Aorta (tissue), 5 donors: ENCODE data around the gene DMPK. TPM values are rescaled to one million over a fixed set of nuclear protein-coding genes. Genes with fewer than 3 reads are reported as not detected.

Experiments used
- ATAC-seq: fragments of 200-7000 bp; cut with Tn5 transposase; one replicate; pipeline ENCODE4 v1.9.1; 2022; ENCODE audit warnings: moderate library complexity; ENCODE audit not compliant: low FRiP score
- DNase-seq, 2 donors: peaks; one replicate each; pipeline ENCODE4 v3.0.0-alpha.2; 2020
- H3K27ac ChIP-seq, 2 donors: one replicate each; pipeline ENCODE4 v1.5.1; 2013; ENCODE audit warnings: low read length in 2 of 2, mild to moderate bottlenecking in 2 of 2, moderate library complexity in 2 of 2, control low read depth in 1 of 2, inconsistent platforms in 1 of 2, low read depth in 1 of 2
- H3K27me3 ChIP-seq, 2 donors: one replicate each; pipeline ENCODE4 v1.6.1; 2013; ENCODE audit warnings: control low read depth in 1 of 2, low read length in 1 of 2, mild to moderate bottlenecking in 1 of 2, moderate library complexity in 1 of 2; ENCODE audit not compliant: insufficient read depth in 2 of 2, control insufficient read depth in 1 of 2
- H3K36me3 ChIP-seq, 2 donors: one replicate each; pipeline ENCODE4 v1.6.1; 2013; ENCODE audit warnings: control low read depth in 1 of 2, low read length in 1 of 2, mild to moderate bottlenecking in 1 of 2; ENCODE audit not compliant: insufficient read depth in 2 of 2, control insufficient read depth in 1 of 2
- H3K4me1 ChIP-seq, 2 donors: one replicate each; pipeline ENCODE4 v1.6.1; 2013; ENCODE audit warnings: low read length in 2 of 2, control low read depth in 1 of 2, mild to moderate bottlenecking in 1 of 2, moderate library complexity in 1 of 2; ENCODE audit not compliant: insufficient read depth in 2 of 2, control insufficient read depth in 1 of 2
- H3K4me3 ChIP-seq, 2 donors: one replicate each; pipeline ENCODE4 v1.5.1; 2013; ENCODE audit warnings: low read length in 2 of 2, control low read depth in 1 of 2, mild to moderate bottlenecking in 1 of 2
- H3K9me3 ChIP-seq: one replicate; pipeline ENCODE4 v1.6.1; 2013; ENCODE audit warnings: mild to moderate bottlenecking, low read length; ENCODE audit not compliant: control insufficient read depth
- whole genome bisulfite sequencing, 2 donors: extraction: QIAGEN DNeasy Blood & Tissue Kit; methylation state at CpG; one replicate each; pipeline ENCODE4 v1.1.7; 2013; 5-methylcytosine and 5-hydroxymethylcytosine counted together
- intact Hi-C, 2 donors: fragments of 100-400 bp; cut with DNase I; formaldehyde crosslinking; loops; one replicate each; pipeline versions ENCODE4 v1.14.2 to v1.15.0; 2022
- polyA plus RNA-seq, 2 donors: library from polyadenylated mRNA; stranded (reverse); fragments of 200-250 nt; gene quantifications; one replicate each; pipeline ENCODE4 v1.2.3, GENCODE V29; 2013
- total RNA-seq, 2 donors: library from RNA; stranded (reverse); fragmentation: NEBNext Ultra II Directional; extraction: Animal tissue kit (Norgen Biotek cat#: 25700); gene quantifications; one replicate each; pipeline ENCODE4 v1.2.1, GENCODE V29; 2021
- donor health status: healthy with polysubstance abuse.
- donor health status: Bipolar disorder and iron deficiency.
- donor health status: DM: no; HTN: no; CAD: no.
- donor health status: DM: no; HTN: no; CAD: no.
- donor health status: DM: yes; HTN: yes; CAD: no.

Gene DMPK
- total and polyA plus RNA-seq, 4 donors: 139 to 408 (median 185) TPM

DNA sequence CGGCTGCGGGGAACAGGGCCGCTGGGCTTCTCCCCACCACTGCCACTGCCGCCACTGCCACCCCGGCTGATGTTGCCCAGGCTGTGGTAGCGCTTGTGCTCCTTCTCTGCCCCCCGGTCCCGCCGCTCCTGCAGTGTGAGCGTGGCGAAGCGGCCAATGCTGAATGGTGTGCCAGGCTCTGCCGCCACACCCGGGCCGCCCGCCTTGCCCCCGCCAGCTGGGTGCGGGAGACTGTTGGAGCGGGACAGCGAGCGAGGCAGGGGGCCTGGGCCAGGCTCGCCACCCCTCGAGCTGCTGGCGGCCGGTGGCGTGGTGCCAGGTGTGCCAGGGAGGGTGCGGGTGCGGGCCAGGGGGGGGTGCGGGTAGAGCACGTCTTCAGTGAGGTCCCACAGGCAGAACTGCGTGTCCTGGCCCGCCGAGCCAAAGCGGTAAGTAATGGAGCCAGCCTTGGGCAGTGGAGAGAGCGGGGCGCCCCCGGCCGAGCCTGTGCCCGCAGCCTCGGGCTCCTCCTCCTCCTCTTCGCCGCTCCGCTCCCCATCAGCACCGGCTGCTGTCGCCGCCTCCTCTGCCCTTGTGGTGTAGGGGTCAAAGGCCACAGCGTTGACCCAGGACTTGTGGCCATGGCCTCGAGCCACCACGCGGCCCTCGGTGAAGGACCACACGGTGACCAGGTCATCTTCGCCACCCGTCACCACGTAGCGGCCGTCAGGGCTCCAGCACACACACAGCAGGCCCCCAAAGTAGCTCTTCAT is 3.7 kb upstream of the DMPK start:
- intact Hi-C loops: no loop called here
- no peak overlapping the region for H3K4me3 ChIP-seq
- H3K27ac ChIP-seq: peak overlapping the region in 1 of 2 donors; percentile 93
- ATAC-seq (no peak), DNase-seq (no peak)
- H3K9me3 ChIP-seq: no peaks in the 10 kb centered on the region
- H3K36me3 ChIP-seq: no peaks in the 10 kb centered on the region
- 87 to 88% methylated on average over 50 to 57 of the region's 57 CpGs for whole genome bisulfite sequencing, 2 donors
- H3K4me1 ChIP-seq: no peaks in the 10 kb centered on the region
- H3K27me3 ChIP-seq: no peaks in the 10 kb centered on the region

DNA sequence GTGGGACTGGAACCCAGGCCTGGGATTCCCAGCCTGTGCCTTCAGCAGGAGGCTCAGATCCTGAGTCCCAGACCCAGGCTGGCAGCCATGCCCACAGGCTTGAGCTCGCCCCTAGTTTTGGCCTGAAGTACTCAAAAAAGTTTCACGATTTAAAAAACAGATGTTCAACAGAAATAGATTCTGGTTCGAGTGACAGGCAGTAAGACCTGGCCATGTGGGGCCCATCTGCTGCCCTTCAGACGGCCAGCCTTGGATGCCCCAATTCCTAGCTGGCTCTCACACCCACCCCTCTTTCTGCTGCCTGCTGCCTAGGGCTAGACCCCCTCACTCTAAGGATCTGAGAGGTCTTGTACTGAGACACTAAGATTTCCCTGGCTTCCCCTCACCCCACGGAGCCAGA is 2.8 kb upstream of the DMPK start:
- Histone ChIP-seq H3K9me3 (no peaks in the 10 kb centered on the region), H3K4me3 (no peak overlapping the region), H3K36me3 (no peaks in the 10 kb centered on the region), H3K27me3 (no peaks in the 10 kb centered on the region), H3K4me1 (no peaks in the 10 kb centered on the region), H3K27ac (peak overlapping the region; percentile 91 to 93)
- no peak for DNase-seq
- intact Hi-C loops: no loop called here
- WGBS, 2 donors: 17 to 20% methylated on average over 5 of the region's 5 CpGs
- ATAC-seq: no peak

DNA sequence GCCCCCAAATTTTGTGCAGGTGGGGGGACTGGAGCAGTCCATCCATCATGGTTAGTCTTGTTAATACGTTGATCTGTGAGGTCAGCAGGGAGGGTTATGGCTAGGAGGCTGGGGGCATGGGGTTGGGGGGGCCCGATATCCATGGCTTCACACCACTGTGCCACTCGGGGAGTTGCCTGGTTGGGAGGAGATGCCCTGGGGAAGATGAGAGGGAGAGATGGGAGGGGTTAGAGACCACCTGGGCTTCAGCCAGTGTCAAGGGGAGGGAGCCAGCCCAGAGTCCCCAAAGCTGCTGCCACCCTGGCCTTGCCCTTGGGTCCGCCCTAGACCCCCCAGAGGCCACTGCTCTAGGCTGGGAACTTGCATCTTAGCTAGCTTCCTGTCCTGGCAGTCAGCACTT is 1.8 kb upstream of the DMPK start:
- Histone ChIP-seq H3K9me3 (no peaks in the 10 kb centered on the region), H3K4me1 (no peaks in the 10 kb centered on the region), H3K4me3 (no peak overlapping the region), H3K27ac (peak overlapping the region; percentile 91 to 93), H3K36me3 (no peaks in the 10 kb centered on the region), H3K27me3 (no peaks in the 10 kb centered on the region)
- intact Hi-C loops: no loop called here
- ATAC-seq (no peak), DNase-seq (no peak)
- 53% methylated on average over 4 of the region's 4 CpGs for WGBS, 2 donors

DNA sequence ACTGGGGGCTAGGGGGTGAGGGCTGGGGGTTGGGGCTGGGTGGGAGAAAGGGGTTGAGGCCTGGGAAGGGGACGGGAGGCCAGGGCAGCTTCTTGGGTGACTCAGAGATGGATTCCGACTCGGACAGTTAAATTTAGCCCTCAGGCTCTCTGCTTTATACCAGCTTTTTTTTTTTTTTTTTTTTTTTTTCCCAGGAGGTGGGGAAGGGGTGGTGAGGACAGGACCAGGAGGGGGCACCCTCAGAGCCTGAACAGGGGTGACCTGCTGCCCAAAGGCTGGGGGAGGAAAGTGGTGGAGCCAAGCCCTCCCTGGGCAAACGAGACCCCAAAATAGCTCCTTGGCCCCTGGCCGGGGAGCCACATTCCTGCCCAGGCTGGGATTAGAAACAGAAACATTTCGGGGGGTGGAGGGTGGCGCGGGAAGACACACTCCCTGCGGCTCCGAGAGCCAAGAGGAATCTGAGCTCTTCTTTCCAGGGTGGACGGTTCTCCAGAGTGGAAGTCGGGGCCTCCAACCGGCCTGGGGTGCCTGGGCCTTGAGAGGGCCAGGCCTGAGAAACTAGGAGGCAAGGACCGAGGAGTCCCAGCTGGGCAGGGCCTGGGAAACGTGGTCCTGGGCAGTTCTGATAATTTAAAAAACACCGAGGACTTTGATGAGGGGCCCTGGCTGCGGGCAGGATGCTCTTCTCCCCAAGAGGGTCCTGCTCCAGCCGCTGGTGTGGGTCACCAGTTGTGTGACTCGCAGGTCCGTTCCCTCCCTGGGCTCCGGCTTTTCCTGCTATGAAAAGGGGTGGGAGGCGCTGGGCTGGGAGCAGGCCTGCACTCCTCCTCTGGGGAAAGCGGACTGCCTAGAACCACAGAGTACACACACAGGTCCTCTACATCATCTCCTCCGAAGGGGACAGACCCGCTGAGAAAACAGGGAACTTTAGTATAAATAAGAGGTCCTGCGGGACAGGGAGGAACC is 813 bp upstream of the DMPK start:
- no peaks in the 10 kb centered on the region for H3K4me1 ChIP-seq
- intact Hi-C loops: loop anchor here in 1 of 2 donors (2.0 kb wide), 1 partner anchor 14 kb away; the partner anchor contains the start of gene SIX5
- H3K36me3 ChIP-seq: peaks cover 0 to 4% of the 10 kb centered on the region in 2 donors
- peak overlapping the region in 1 of 2 donors; percentile 62 for H3K4me3 ChIP-seq
- peak; percentile 85 to 92 for DNase-seq
- peak; percentile 73 for ATAC-seq
- H3K27ac ChIP-seq: peak overlapping the region; percentile 91 to 93
- no peaks in the 10 kb centered on the region for H3K9me3 ChIP-seq
- H3K27me3 ChIP-seq: no peaks in the 10 kb centered on the region
- WGBS, 2 donors: 3 to 9% methylated on average over 25 to 26 of the region's 26 CpGs

DNA sequence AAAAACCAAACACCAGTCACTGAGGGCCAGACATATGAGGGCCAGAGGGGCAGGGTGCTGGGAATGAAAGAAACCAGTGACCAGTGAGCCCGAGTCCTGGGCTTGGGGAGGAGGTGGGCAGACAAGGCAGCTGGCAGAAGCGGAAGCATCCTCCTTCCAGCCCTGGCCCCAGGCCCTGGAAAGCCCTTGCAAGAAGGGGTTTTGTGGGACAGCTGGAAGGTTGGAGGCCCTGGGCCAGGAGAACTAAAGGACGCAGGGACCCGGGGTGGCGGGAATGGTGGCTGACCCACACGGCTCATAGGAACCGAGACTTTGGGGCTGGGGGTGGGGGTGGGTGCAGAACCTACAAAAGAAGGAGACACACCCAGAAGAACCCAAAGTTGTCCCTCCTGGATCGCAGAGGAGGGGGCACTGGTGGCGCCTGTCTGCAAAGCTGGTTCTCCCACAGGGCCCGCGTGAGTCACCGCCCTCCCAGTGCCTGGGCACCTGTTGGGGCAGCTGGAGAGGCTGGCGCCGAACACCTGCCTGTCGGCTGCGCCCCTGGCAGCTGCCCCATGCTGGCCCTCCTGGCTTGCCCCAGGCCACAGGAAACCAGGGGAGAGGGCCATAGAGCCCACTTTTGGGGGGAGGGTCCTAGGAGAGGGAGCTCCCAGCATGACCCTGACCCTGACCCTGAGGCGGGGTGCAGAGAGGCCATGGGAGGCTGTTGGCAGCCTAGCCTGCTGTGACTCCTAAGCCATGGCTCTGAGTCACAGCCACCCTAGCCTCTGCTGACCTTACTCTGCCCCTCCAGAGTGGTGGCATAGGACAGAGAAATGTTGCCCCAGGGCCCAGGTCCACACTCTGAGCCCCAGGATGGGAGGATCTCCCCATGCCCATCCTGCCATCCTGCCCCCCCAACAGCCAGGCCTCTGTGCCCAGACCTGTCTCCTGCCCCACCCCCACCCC is 802 bp downstream of the DMPK start:
- Histone ChIP-seq H3K36me3 (peaks cover 0 to 18% of the 10 kb centered on the region in 2 donors), H3K4me3 (peak overlapping the region; percentile 62 to 76), H3K9me3 (no peaks in the 10 kb centered on the region), H3K4me1 (no peaks in the 10 kb centered on the region), H3K27ac (peak overlapping the region; percentile 73 to 91), H3K27me3 (no peaks in the 10 kb centered on the region)
- intact Hi-C loops: loop anchor here in 1 of 2 donors (2.0 kb wide), 1 partner anchor 13 kb away; the partner anchor contains the start of gene SIX5
- ATAC-seq (peak; percentile 9), DNase-seq (peak; percentile 65 to 82)
- WGBS, 2 donors: 6% methylated on average over 14 to 17 of the region's 17 CpGs

DNA sequence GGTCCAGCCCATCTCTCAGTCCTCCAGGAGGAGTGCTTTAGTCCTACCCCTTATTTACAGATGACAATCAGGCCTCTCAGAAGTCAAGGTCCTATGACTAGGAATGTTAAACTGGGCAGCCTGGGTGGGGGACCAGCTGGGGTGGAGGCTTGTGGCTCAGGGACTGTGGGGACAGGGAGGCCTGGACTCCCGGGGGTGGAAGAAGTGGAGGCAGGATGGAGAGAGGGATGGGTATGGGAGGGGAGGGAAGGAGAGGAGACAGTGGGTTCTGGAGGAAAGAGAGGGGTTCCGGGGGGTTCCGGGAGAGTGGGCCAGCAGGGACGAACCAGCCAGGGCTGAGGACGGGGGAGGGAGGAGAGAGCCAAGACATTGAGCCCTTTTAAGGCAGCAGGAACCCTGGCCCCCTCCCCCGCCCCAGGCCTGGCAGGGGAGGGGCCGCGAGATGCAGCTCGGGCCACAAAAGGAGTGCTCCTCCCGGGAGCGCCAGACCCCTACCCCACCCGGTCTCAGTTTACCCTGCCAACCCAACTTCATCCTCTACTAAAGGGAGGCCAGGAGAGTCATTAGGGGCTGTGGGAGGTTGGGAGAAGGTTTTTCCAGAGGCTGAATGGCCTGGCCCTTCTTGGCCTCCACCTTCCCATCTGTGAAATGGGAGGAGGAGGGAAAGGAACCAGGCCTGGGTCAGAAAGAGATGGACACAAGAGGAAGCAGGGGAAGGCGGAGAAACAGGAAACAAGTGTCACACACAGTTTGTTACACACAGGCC is 1.7 kb downstream of the DMPK start:
- ATAC-seq (no peak), DNase-seq (peak; percentile 54 to 78)
- peak overlapping the region in 1 of 2 donors; percentile 73 for H3K27ac ChIP-seq
- H3K4me1 ChIP-seq: no peaks in the 10 kb centered on the region
- no peaks in the 10 kb centered on the region for H3K9me3 ChIP-seq
- H3K27me3 ChIP-seq: no peaks in the 10 kb centered on the region
- intact Hi-C loops: no loop called here
- H3K4me3 ChIP-seq: peak overlapping the region; percentile 62 to 76
- WGBS, 2 donors: 4 to 7% methylated on average over 10 to 13 of the region's 13 CpGs
- peaks cover 0 to 18% of the 10 kb centered on the region in 2 donors for H3K36me3 ChIP-seq

DNA sequence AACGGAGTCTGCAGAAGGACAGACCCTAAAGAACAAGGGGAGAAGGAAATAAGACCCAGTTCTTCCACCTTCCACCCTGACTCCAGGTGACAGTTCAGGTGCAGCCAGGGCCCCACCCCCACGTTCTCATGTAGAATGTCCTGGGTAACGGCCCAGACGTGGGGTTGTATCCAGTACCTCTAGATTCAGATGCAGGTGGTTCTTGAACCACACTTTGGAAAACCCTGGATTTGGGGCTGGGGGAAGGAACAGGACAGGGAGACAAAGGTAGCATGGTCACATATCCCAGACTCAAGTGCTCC is 2.2 kb downstream of the DMPK start:
- no peaks in the 10 kb centered on the region for H3K27me3 ChIP-seq
- 20 to 30% methylated on average over 4 of the region's 4 CpGs for WGBS, 2 donors
- H3K27ac ChIP-seq: peak overlapping the region in 1 of 2 donors; percentile 73
- DNase-seq (no peak), ATAC-seq (no peak)
- intact Hi-C loops: no loop called here
- peaks cover 0 to 18% of the 10 kb centered on the region in 2 donors for H3K36me3 ChIP-seq
- H3K4me1 ChIP-seq: no peaks in the 10 kb centered on the region
- no peak overlapping the region for H3K4me3 ChIP-seq
- H3K9me3 ChIP-seq: no peaks in the 10 kb centered on the region
